KBM-7 (cell line): ENCODE measurements around the gene YAF2.

Source experiments
- DNase-seq: peaks from one replicate; pipeline ENCODE4 v3.0.0-alpha.2; 2015
- in situ Hi-C: fragments of 300-500 bp; cut with MboI; formaldehyde crosslinking; loops from 2 replicates; pipeline ENCODE4 v1.14.3; 2020; ENCODE audit warnings: low sequenced_read_pairs, low pct_unique_long_range_greater_than_20kb, mixed read lengths

Gene YAF2, protein sequence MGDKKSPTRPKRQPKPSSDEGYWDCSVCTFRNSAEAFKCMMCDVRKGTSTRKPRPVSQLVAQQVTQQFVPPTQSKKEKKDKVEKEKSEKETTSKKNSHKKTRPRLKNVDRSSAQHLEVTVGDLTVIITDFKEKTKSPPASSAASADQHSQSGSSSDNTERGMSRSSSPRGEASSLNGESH

DNA sequence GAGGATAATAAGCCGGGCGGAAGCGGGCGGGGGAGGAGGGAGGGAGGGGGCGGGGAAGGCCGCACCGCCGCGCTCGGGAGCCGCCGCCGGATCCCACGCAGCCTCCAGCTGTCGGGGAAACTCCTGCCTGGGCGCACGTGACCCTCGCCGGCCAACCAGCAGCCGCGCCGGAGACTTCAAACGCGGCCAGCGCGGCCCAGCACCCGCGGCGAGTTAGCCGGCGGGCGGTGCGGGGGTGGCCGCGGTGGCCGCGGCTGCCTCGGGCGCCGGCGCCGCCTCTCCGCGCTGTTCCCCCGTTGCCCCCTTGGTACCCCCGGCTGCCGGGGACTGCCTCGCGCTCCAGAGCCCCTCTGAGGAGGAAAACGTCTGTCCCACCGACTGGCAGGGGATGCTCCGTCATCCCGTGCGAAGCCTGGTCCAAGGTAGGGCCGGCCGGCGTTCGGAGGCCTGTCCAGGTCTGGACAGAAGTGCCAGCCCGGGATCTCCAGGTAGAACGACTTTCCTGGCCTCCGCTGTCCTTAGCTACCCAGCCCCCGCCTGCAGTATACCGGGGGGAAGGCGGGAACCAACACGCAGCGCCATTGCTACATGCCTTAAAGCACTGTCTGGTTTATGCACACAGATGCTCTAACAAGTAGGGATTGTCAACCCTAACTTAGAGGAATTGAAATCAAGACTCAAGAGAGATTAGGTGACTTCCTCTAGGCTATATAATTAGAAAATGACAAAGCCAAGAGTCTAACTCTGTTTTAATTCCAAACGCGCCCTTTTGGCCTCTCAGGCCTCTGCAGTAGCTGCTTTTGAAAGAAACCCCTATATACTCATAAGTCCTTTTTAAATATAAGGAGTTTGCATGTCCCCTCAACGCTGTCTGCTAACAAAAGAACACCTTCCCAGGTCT, at the start of gene YAF2:
Gene YAF2, minus strand, starts transcription at position 9 of the 901 bp plus-strand sequence. CDS start 68 bp downstream, outside the sequence.
- in situ Hi-C loops, result no loop called here
- peak; percentile 70 for DNase-seq

DNA sequence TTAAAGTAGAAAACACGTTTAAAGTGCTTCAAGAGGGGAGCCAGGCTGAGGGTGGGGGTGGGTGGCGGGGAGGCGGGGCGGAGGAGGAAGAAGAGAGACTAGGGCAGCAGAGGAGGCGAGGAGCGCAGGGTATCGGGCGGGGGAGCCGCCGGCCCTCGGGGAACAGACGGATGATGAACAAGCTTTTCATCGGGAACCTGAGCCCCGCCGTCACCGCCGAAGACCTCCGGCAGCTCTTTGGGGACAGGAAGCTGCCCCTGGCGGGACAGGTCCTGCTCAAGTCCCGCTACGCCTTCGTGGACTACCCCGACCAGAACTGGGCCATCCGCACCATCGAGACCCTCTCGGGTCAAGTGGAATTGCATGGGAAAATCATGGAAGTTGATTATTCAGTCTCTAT, 48.7 kb upstream of the YAF2 start:
- DNase-seq, result no peak
- in situ Hi-C loops, result no loop called here

DNA sequence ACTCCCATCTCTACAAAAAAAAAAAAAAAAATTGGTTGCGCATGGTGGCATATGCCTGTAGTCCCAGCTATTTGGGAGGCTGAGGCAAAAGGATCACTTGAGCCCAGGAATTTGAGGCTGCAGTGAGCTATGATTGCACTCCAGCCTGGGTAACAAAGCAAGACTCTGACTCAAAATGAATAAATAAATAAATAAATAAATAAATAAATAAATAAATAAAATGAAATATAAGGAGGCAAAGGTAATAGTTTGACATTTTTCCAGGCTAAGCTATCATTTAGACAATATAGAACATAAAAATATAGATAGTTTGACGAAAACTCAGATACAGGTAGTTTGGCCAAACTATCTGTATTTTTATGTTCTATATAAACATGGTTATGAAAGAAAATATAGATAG, 47.4 kb upstream of the YAF2 start:
- in situ Hi-C loops, result no loop called here
- DNase-seq, result no peak

DNA sequence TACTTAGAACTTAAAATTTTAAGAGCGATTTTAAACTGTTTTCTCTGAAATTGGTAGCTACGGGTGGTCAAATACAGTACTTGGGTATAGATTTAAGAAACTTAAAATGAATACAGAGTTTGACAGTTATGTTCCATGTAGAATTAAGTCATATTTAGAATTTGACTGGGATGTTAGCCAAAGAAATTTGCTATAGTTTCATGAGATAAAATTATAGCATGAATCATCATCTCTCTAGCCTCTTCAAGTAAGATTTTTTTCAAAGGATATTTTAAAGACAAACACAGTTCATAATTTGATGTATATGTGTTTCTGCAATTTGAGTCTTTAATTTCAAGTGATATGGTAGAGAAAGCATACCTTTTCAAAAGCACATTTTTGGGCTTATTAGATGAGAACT, 46.8 kb upstream of the YAF2 start:
- DNase-seq, result no peak
- in situ Hi-C loops, result no loop called here

DNA sequence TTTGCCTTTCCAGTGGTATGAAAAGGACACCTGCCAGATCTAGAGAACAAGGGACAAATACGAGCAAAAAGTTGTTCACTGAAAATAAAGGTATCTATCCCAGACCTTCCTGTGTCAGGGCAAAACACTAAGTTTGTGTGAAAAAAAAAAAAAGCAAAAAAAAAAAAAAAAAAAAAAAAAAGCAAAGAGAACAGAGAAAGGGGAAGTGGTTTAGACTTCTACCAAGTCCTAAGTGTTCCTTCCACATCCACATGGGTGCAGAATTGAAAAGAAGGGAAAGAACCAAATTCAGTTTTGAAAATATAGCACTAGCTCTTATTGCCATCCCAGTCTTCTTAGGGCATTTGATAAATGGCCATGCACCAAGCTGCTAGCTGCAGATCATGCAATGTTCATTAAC, 46.1 kb upstream of the YAF2 start:
- in situ Hi-C loops, result no loop called here
- DNase-seq, result peak; percentile 67

DNA sequence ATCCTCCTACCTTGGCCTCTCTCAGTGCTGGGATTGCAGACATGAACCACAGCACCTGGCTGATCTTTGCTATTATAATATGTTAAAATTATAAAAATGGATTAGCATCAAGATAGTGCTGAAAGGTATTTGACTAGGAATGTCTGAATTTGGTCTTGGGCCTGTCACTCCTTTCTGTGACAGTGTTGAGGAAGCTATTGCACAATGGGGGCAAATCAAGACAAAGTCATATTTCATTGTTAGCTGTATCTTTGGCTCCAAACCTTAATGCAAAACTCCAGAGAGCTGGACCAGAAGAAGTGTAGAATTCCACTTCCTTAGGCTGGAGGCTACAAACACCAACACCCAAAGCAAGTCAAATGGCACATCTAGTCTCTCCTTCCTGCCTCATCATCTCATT, 45.7 kb upstream of the YAF2 start:
- no peak for DNase-seq
- in situ Hi-C loops, result no loop called here

- no peak for DNase-seq
- in situ Hi-C loops, result no loop called here
These were observed 44.2 kb upstream of the YAF2 start for GRCh38 chr12:42282294-42282693.

DNA sequence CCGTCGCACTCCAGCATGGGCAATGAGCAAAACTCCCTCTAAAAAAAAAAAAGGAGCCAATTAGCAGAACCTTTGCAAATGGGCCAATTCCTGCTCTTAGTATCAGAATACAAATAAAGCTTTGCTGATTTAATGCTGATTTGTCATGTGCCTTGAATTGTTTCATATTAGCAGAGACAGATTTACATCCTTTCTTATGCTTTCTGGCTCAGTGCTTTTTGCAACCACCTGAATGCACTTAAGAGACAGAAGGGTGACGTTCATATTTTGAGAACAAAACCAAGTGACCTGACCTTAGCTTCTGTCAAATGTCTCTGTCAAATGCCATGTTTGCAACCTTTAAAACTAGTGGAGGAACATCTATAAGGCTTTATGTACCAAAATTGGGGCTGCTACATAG, 43.8 kb upstream of the YAF2 start:
- DNase-seq, result no peak
- in situ Hi-C loops, result no loop called here

DNA sequence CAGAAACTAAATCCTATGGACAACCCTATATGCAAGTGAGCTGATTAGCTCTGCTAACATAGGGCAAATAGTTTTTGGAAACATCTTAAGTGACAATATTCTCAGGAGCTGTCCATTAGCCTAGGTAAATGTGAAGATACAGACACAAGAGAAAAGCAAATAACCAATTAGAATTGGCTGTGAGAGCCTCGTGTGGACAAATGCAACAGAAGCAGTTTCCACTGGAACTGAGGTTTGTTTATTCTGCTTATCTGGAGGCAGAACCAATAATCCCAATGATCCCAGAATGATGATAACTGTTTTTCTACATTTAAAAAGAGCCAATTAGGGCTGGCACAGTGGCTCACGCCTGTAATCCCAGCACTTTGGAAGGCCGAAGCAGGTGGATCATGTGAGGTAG, 43.2 kb upstream of the YAF2 start:
- no peak for DNase-seq
- in situ Hi-C loops, result no loop called here

DNA sequence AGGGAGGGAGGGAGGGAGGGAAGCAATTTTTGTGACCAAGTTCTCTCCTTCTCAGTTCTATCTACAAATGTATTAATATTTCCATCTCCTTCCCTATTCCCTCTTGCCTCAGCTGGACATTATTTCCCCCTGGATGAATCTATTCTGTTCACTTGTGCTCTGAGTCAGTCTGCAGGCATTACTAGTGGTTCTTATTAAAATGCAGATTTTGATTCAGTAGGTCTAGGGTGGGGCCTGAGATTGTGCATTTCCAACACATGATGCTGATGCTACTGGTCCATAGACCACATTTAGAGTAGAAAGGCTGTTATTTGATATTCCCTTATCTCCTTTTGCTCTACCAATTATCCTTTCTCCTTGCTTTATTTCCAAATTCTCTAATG, 40.1 kb upstream of the YAF2 start:
- in situ Hi-C loops, result no loop called here
- DNase-seq, result no peak

DNA sequence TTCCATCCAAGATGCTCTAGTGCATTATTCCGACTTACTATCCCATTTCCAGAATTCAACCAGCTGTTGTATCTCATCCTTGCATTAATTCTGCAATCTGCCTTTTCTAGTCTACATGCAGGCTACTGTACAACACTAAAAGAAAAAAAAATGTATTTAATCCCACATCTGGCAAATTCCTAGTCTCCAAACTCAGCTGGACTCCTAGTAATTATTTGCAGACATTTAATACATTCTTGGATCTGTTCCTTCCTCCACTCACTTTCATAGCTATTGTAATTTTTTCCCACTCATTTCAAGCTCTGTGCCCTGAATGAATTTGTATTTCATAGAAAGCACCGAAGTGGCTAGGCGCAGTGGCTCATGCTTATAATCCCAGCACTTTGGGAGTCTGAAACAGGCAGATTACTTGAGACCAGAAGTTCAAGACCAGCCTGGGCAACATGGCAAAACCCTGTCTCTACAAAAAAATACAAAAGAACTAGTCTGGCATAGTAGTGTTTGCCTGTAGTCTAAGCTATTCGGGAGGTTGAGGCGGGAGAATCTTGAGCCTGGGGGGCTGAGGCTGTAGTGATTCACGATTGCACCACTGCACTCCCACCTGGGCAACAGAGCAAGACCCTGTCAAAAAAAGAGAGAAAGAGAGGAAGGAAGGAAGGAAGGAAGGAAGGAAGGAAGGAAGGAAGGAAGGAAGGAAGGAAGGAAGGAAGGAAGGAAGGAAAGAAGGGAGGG, 39.5 kb upstream of the YAF2 start:
- no peak for DNase-seq
- in situ Hi-C loops, result no loop called here

DNA sequence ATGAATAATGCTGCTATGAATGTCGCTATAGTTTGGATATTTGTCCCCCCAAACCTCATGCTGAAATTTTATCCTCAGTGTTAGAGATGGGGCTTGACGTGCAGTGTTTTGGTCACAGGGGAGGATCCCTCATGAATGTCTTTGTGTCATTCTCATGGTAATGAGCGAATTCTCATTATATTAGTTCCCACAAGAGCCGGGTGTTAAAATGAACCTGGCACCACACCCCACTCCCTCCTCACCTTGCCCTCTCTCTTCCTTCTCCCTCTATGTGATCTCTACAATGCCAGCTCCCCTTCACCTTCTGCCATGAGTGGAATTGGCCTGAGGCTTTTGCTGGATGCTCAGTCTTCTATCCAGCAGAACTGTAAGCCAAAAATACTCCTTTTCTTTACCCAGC, 37.5 kb upstream of the YAF2 start:
- in situ Hi-C loops, result no loop called here
- DNase-seq, result no peak

GRCh38 chr12:42273706-42274105, 35.7 kb upstream of the YAF2 start:
- in situ Hi-C loops, result no loop called here
- DNase-seq, result no peak

DNA sequence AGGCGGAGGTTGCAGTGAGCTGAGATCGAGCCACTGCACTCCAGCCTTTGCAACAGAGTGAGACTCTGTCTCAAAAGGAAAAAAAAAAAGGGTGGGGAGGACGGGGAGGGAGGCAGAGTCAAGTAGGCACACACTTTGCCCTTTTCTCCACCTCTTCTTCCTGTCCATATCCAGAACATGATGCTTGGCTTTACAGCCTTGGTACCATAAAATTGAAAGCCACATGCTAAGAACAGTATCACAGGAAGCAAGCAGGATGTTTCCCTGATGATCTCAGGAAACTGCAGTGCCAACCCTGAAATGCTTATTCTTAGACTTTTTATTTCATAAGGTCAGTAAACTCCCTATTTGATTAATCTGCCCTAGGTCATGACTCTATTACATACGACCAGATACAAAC, 32.5 kb upstream of the YAF2 start:
- no peak for DNase-seq
- in situ Hi-C loops, result no loop called here

- no peak for DNase-seq
- in situ Hi-C loops, result no loop called here
These were observed 29.6 kb upstream of the YAF2 start for GRCh38 chr12:42267413-42268190.

GRCh38 chr12:42266579-42267230, 28.7 kb upstream of the YAF2 start:
- in situ Hi-C loops, result no loop called here
- DNase-seq, result no peak

DNA sequence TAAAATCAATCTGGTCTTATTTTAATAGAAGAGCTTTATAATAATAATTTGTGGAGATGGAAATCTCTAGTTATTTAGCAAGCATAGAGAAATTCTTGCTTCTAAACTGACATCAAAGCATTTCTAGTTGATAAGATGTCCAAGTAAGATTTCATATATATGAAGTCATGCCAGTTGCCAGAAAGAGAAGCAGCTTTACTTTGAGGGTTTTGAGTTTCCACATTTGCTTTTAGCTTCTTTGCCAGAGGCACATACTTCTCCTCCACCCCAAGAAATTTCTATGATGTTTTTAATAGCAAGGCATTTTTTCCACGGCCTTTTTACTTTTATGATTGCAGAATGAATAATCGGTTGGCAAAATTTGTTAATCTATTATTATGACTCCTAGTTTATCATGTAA, 24.2 kb upstream of the YAF2 start:
- DNase-seq, result no peak
- in situ Hi-C loops, result no loop called here

GRCh38 chr12:42261708-42262107, 23.7 kb upstream of the YAF2 start:
- no peak for DNase-seq
- in situ Hi-C loops, result no loop called here

GRCh38 chr12:42260518-42260917, 22.5 kb upstream of the YAF2 start:
- in situ Hi-C loops, result no loop called here
- DNase-seq, result no peak
